Ramos (cell line): ENCODE data around the gene KCNJ15.
"Not testable (repeated sequence)": the region's sequence is repeated elsewhere in the genome, so short reads cannot be mapped to it uniquely, and the experiment has no call there.

ENCODE experiments used
- in situ Hi-C: fragments of 300-500 bp; cut with MboI; formaldehyde crosslinking; loops from one replicate; pipeline ENCODE4 v1.14.3; 2022; ENCODE audit warnings: low sequenced_read_pairs; ENCODE audit not compliant: unreplicated experiment

Gene KCNJ15

DNA sequence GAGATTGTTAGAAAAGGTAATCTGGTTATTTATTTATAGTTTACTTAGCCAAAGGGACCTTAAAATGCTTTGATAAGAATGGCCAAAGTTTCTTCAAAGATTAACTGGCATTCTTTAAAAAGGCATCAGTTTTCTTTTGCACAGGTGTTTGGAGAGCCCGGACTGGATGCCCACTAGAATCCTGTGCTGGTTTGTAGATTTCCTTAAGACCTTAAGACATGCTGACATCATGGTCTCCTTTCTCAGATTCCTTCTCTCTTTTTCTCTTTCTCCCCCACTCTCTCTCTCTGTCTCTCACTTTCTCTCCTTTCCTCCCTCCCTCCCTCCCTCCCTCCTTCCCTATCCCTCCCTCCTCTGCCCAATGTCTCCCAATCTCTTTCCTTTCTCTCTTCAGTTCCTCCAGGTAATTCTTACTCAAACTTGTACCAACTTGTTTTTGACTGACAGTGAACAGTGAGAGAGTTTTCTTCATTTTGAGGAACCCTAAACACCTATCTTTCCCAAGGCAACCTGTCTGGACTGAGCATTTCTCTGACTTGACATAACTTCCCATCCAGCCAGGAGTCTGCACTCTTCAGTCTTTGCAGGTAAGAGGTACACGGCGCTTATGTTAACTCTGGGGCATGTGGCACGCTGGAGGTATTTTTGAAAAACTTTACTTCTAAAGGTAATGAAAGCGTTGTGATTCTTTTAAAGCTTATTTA lies at the start of gene KCNJ15:
KCNJ15 (plus strand) TSS at position 393 of the 704 bp plus-strand sequence. CDS start 42,271 bp downstream, outside the sequence.
- in situ Hi-C loops = no loop called here

DNA sequence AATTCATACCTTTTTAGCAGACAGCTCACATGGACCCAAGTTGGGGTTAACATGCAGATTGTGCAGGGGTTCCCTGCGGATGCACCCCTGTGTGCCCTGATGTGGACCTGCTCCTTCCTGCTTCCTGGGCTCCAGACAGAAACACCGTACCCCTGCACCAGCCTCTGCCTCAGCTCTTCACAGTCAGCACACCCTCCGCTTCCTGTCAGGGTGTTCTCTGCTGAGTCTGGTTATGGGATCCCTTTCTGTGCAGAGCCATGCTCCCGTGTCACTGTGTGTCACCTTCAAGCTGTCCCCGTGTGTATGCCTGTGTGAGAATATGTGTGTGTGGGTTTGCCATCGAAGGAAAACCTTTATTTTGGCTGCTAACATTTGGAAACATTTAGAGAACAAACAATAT lies 48.7 kb upstream of the KCNJ15 start:
- in situ Hi-C loops = no loop called here

DNA sequence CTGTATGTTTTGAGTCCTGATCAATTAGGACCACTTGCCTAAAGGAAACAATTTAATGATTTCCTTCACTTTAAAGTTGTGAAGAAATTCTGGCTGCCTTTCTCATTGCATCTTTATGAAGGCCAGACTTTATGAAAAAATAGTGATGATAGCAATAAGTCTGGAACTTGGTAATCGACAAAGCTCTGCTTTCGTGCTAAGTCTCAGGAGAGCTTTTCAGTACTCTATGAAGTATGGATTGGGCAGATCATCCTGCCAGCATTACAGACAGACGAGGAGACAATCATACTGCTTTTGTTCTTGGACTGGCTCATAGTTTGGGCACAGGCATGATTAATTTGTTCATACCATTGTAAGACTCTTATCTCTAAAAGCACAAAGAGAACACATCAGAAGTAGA lies 45.5 kb upstream of the KCNJ15 start:
- in situ Hi-C loops = no loop called here

DNA sequence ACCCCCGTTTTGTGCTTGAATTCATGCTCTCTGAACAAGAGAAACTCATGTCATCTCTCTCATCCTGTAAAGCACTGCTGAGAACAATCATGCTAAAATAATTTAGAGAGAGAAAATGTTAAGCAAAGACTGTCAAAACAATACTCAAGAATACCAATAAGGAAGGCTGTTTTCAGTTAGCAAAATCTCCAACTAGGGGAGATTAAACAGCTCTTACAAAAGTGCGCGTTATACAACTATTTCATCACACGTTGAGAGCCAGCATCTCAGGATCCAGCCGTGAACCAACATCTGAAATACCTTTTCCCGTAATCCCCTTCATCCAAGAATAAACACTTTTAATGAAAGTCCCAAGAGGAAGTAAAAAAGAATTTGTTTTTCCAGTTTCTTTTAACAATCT lies 44.1 kb upstream of the KCNJ15 start:
- in situ Hi-C loops = no loop called here

DNA sequence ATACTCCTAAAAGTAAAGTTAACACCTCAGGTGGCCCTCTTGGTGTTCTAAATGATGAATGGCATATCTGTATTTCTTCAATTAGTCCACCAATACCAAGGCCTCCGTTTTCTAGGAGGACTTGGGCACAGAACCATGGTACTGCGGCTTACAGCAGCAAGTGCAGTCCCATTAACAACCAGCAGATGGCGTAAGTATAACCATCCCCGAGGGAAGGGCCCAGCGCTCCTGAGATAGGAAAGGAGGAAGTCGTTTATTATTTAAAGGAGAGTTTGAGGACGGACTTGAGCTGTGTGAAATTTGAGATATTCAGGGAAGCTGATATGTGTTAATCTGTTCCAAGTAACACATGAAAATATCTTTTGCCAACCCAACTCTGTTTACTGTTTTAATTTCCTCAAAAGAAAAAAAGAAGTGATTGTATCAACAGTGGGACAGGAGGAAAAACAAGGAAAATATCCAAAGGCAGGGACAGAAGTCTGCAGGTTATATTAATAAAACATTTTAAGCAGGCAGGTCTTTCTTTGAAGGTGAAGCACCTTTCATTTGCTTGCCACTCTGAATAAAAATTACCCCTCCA lies 37.7 kb upstream of the KCNJ15 start:
- in situ Hi-C loops = no loop called here

DNA sequence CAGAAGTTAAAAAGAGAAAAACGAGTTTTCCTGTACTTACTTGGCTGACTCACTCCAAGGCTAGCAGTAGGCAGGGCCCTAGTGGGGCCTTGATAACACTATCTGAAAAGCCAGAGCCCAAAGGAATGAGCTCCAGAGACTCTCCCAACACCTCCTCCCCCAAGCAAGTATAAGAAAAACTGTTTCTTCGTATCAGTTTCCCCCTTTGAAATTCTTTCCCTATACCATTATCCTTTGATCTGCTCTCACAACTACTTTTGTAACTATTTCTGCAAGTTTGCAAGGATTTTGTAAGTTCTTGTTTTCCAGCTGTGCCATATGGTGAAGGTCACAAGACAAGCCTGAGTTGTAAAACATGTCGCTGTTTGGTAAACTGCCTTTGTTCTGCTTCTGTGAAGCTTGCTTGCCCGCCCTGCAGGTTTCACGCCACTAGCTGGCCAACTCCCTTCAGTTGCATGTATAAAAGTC lies 36.5 kb upstream of the KCNJ15 start:
- in situ Hi-C loops = no loop called here

DNA sequence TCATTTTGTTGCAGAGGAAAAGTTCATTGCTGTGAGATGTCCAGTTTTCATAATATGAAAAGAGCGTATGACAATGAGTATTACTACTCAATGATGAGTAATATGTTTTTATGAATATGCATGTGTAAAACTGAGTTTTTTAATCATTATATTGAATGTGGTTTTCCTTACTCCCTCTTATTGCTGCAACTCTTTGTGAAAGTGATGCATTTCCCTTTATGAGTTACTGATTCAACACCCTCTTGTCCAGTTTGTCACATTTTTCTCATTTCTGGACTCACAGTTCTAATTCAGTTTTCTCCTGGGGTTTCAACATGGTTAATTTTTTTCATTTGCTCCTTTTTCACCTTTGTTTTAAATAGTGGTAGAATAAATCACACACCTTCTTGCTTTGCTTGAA lies 35.2 kb upstream of the KCNJ15 start:
- in situ Hi-C loops = no loop called here

DNA sequence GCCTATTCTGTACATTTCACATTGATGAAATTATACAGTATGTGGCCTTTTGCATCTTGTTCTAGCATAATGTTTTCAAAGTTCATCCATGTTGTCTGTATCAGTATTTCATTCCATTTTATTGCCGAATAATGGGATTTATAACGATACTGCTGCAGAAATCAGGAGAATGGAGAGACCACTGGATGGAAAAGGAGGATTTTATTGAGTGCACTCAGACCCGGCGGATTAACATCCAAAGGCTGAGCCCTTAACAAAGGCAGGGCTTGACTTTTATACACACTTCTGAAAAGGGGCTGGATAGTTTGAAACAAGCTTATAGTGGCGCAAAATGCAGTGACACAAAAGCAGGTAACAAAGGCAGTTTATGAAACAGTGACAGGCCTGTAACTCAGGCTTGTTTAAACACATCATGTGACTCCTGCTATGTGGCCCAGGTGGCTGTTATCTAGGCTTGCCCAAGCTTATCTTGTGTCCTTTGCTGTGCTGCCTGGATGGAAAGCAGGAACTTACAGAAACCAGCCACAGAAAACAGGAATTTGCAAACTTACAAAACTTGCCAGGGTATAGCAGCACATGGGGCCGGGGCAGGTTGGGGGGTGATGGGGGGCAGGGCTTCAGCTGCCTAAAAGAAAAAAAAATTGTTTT lies 32.8 kb upstream of the KCNJ15 start:
- in situ Hi-C loops = no loop called here

DNA sequence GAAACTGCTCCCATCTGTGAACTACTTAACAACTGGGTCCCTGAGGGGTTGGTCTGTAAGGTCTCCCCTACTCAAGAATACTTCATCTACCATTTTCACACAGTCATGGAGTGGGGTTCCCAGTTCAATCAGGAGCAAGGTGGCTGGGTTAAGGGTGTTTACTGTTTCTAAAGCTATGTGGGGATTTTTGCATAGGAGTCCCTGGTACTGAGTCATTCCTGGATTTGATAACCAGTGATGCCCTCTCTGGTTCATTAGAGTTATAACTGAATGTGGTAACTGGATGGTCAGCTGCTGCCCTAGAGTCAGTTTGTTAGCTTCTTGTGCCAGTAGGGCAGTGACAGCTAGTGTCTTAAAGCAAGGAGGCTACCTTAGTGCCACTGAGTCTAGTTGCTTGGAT lies 29.4 kb upstream of the KCNJ15 start:
- in situ Hi-C loops = no loop called here

DNA sequence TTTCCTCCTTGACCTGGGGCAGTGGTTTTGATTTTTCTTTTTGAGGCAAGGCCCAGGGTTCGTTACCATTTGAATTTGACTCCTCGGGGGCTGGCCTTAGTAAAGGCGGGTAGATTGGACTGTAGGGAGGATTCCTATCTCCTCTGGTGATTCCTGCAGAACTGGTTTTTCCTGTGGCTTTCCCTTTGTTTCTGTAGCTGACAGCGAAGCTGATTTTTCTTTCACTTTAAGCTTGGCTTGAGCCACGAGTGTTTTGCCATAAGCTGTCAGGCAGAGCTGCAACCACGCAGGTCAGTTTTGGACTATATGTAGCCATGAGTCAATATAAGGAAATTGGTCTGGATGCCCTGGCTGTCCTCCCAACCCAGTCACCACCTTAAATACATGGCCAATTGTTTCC lies 28.7 kb upstream of the KCNJ15 start:
- in situ Hi-C loops = no loop called here

DNA sequence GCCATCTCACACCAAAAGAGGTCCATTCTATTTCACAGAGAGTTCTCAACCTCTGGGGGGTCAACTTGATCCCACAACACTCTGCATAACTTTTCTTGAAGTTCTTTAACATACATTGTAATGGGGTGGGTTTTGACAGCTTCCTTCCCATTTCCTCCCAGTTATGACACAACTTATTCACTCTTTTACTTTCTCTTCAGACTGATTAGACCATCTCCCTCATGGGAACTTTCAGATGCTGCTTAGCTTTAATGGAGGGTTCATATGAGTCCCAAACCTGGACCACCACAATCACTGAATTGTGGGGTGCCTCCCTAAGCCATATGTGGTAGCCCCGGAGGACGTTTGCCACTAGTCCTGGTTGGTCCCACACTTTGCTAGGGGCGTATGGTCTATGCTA lies 28.3 kb upstream of the KCNJ15 start:
- in situ Hi-C loops = no loop called here

DNA sequence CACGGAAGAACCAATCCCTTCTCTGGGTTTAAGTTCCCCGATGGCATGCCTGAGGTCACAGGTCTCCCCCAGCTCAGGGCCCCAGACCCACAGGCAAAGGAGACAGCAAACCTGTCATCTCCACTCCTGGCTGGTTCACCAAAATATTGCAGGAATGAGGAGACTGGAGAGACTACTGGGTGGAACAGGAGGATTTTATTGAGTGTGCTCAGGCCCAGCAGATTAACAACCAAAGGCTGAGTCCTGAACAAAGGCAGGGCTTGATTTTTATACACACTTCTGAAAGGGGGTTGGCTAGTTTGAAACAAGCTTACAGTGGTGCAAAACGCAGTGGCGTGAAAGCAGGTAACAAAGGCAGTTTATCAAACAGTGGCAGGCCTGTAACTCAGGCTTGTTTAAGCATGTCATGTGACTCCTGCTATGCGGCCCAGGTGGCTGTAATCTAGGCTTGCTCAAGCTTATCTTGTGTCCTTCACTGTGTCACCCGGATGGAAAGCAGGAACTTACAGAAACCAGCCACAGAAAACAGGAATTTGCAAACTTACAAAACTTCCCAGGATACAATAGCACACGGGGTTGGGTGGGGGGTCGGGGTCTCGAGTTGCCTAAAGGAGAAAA lies 27.4 kb upstream of the KCNJ15 start:
- in situ Hi-C loops = no loop called here

DNA sequence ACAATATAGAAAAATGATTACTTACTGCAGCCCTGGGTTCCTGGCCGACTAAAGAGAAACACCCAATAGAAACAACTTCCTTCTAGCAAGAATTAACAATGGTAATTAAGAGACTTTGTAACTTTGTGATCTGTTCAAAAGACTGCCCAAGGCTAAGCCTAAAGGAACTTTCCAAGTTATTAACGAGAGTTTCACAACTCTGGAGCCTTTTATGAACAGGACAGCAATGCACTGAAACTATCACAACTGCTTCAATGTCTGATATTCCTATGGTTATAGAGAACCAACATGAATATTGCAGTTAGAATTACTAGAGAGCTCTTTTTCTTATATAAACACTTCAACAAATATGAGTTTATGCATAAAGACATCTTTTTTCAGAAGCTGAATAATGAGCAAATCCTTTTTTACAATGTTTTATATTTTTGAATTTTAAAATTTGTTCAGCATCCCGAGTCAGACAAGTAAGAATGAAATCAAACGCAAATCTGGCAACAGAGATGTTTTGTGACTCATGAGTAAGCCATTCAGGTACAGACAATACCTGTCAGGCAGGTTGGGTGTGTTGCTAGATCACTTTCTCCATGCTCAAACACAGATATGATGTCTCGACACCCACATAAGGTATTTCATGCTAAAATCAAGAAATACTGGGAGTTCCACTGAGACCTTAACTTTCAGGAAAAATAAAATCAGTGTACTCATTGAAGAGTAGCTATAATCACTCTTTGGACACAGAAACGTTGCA lies 22.2 kb upstream of the KCNJ15 start:
- in situ Hi-C loops = no loop called here

DNA sequence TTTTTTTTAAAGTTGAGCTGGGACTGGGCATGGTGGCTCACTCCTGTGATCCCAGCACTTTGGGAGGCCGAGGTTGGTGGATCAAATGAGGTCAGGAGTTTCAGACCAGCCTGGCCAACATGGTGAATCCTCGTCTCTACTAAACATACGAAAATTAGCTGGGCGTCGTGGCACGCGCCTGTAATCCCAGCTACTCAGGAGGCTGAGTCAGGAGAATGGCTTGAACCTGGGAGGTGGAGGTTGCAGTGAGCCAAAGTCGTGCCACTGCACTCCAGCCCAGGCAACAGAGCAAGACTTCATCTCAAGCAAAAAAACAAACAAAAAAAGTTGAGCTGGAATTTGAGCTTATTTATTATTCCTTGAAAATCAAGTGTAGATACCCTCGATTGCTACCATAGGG lies 21.5 kb upstream of the KCNJ15 start:
- in situ Hi-C loops = not testable (repeated sequence)

DNA sequence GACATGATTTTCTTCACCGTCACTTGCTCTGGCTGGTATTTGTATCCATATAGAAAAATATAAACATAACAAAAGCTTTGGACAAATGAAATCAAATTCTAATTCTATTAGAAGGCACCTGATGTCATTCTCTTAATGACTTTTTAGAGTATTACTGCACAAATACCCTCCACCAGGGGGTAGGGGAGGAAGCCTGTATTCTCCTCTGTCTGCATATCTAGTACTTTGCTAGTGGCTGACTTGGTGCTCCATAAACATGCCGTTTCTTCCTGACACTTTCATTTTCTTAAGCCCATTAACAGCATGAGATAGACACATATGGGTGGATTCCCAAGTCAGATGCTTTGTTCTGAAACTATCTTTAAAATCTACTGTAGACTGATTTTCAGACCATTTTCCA lies 20.6 kb upstream of the KCNJ15 start:
- in situ Hi-C loops = no loop called here

DNA sequence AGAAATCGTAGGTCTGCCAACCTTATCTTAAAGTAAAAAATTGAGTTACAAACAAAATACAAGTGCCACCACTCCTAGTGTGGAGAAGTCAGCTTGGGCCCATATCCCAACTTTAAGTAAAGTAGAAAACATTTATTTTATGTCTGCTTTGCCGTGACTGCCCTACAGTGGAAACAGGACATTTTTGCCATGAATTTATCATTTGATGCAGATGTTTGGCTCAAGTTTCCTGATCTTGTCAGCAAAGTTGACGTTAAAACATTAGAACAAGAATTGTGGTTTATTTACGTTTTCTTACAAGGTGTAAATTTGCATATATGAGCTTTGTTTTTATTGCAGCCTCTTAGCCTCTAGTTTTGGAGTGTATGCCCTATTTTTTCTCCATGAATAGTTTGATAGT lies 17.1 kb upstream of the KCNJ15 start:
- in situ Hi-C loops = no loop called here

DNA sequence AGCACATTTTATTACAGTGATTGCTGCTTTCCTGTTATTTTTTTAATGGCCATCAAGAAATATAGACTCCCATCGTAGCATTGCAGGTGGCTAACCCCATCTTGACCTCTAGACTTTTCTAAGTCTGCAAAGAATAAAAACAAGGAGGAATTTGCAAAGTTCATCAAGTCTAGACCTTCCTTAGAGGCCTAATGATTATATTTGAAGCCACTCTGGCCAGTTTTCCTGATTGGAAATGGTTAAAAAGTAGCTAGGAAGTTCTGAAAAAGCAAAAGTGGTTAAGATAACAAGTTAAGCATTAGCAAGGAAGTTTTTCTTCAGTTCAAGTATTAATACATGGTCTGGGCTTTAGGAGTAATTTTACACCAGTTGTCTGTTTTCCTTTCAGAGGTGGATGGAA lies 16.7 kb upstream of the KCNJ15 start:
- in situ Hi-C loops = no loop called here

DNA sequence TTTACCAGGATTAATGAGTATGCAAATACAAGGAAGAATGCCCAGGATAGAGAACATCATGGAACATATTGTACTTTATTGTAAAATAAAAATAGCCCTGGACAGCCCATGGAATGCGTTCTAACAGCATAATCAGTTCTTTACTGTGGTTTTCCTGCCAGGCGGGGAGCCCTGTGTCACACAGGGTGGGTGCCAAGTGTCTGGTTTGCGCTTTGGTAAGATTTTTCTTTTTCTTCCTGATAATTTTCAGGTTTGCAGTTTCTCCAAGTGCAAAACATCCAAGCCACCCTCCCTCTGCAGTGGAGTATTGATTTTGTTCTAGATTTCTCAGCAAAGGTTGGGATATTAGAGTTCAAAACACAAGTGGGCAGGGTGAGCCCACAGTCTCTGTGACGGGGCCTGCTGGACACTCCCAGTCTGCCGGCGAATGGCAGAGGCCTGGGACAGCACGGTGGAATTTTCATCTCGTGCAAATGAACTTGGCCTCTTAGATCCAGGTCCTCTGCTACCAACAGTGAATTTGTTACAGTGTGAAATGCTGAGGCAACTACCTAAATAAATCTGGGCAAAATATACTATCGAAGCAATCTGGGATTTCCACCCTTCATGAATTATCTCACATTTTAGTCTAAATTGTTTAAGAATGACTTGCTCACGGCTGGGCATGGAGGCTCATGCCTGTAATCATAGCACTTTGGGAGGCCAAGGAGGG lies 15.6 kb upstream of the KCNJ15 start:
- in situ Hi-C loops = no loop called here

DNA sequence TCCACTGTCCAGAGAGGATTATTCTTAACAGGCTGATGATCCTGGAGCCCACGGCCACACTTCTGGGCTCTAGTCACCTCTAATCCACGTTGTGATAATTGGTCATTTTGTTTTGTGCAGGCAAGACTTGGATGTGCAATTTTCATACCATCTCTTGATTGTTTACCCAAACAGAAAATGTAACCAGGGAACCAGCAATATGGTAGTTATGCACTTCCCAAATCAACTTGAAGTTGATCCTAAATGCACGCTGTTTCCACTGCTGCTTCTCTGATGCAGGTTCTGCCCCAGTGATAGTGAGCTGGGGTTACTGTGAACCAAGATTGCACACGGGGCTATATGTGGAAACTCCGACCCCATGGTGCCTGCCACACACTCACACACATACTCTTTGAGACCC lies 14.7 kb upstream of the KCNJ15 start:
- in situ Hi-C loops = no loop called here
